COLO829 (cell line): Measurements from ENCODE around the gene SLIT3.

Source experiments
- DNase-seq: peaks from one replicate; pipeline ENCODE4 v3.0.0; 2012; ENCODE audit warnings: low spot score

Gene SLIT3

GRCh38 chr5:168669668-168670378 lies 631.1 kb downstream of the SLIT3 start:
- no peak for DNase-seq

DNA sequence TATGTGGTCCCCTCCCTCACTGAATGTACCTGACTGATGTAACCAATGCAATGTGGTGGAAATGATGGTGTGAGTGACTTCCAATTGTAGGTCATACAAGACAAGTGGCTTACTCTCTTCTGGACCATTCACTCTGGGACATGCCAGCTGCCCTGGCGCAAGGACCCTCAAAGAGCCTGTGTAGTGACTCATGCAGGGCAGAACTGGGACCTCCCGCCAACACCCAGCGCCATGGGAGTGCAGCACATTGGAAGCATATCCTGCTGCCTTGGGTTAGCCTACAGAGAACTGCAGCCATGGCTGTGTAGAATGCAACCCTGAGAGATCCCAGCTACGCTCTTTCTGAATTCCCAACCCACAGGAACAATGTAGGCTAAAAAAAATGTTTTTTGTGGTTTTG lies 631.8 kb downstream of the SLIT3 start:
- DNase-seq: no peak

GRCh38 chr5:168668078-168668477 lies 632.9 kb downstream of the SLIT3 start:
- no peak for DNase-seq

- no peak for DNase-seq
These were observed 633.6 kb downstream of the SLIT3 start for GRCh38 chr5:168667301-168667840.

GRCh38 chr5:168666356-168666755 lies 634.6 kb downstream of the SLIT3 start:
- DNase-seq: no peak

DNA sequence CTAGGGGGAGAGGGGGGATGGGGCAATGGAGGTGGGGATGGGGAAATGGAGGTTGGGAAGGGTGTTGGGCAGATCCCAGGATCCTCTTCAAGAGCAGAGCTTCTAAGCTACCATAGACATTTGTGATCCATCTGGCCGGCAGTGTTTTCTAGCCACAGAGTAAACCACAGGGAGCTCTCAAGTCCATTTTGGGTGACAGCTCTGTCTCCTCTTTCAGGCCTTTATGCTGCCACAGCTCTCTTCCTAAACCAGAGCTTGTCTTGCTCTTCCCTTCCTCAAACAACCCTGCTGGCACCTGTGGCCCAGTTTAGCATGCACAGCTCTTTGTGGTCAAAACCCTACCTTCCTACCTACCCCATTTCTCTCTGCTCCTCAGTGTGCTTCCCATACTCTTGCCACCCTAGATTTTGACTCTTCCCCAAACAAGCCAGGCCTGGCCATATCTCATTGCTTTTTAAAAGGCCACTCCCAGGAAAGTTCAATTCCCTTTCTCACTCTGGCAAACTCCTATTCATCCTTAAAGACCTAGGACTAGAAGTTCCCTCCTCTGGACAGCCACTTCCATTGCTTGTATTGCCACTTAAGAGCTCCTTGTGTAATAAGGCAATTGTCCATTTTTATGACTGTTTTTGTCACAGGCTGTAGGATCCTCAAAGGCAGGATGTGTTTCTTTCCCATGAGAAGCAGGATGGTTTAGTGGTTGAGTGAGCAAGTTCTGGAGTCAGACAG lies 637.5 kb downstream of the SLIT3 start:
- DNase-seq: no peak

- DNase-seq: no peak
These were observed 639.1 kb downstream of the SLIT3 start for GRCh38 chr5:168661593-168662485.

GRCh38 chr5:168660691-168661090 lies 640.2 kb downstream of the SLIT3 start:
- DNase-seq: no peak

DNA sequence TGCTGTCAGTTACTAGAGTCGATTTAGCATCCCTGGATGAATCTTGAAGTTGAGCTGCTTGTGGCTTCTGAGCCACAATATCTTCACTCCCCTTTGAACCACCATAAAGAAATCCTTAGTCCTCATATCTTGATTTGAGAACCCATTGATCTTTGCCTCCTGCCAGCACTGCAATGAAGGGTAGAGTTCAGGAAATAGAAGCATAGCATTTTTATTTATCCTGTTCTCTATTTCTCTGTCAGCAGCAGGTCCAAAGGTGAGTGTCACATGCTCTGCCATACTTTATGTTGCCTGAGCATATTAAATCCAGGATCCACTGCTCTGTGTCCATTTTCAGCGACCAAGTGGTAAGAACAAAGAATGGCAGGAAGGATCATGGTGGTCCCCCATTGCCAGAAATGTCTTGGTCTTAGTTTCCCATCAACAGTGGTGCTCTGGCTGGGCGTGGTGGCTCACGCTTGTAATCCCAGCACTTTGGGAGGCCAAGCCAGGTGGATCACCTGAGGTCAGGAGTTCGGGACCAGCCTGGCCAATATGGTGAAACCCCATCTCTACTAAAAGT lies 641.6 kb downstream of the SLIT3 start:
- DNase-seq: no peak

DNA sequence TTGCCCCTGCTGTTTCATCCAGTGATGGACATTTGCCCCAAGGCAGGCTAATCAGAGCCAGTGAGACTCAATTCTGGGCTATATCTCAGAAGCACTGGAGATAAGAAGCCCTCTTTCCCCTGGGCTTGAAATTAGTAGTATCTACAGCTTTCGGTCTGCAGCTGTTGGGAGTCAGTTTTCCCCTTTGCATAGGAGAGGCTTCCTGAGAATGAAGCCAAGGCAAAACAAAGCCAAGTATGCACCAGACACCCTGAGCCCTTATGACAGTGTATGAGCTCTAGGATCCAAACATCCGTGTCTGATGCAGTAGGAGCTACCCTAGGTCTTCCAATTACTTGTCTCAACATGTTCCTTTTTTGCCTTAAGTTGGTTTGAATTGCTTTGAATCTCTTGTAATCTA lies 642.5 kb downstream of the SLIT3 start:
- no peak for DNase-seq

DNA sequence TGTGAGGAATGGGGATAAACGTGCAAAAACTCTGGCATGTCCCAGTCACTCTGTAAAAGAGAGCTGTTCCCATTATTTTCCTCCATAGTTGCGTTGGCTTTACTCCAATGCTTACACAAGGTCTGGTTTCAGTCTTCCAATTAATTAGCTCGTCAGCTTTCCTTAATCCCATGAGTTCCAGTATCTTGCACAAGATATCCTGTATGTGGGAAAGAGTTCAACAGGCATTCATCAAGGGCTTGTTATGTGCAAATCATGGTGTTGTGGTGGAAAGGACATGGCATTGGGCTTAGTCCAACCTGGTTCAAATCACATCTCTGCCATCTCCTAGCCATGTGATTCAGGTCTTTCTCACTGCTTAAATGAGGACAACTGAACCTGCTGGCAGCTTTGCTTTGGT lies 644.3 kb downstream of the SLIT3 start:
- DNase-seq: peak; percentile 56

- no peak for DNase-seq
These were observed 645.6 kb downstream of the SLIT3 start for GRCh38 chr5:168655316-168655715.

DNA sequence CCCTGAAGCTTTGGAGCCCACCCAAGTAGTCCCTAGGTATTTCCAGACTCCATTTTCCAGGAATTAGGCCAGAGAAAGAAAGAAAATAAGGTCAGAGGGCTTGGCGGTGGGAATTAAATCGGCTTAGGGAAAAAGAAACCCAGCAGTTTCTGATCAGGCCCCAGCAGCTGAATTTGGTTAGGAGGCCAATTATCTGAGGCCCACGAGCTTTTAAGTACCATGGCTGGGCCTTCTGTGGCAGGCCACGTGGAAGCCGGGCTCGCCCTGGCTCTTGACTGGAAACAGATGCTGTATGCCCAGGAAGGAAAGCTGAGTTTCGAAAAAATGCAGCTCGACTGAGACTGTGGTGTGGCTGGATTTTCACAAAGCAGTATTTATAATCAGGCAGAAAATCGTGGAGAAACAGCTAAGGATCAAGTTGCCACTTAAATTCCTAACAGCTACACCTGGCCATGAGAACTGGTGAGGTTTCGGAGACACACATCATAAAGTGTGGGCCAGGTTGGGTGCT lies 646.7 kb downstream of the SLIT3 start:
- no peak for DNase-seq

DNA sequence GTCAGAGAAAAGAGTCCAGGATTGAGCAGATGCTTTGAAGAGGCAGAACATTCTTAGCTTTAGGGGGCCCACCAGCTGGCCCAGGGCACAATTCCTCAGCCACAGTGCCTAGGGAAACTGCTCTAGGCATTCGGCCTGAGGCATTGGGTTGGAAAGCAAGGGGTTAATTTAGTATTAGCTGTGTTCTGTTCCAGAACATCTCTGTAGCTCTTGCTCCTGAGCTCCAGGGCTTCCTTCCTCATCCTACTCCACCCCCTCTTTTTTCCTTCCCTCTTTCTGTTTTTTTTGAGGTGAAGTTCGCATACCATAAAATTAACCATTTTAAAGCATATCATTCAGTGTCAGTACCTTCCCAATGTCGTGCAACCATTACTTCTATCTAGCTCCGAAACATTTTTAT lies 647.3 kb downstream of the SLIT3 start:
- DNase-seq: no peak

DNA sequence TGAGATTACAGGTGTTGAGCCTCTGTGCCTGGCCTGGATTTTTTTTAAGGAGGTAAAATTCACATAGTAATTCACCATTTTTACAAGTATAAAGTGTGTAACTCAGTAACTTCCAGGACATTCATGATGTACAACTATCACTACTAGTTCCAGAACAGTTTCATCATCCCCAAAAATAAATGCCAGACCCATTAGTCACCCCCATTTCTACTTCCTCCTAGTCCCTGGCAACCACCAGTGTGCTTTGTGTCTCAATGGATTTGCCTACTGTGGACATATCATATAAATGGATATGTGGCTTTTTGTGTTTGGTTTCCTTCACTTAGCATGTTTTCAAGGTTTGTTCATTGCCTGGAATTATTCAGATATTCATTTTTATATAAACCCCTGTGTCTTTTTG lies 649.3 kb downstream of the SLIT3 start:
- DNase-seq: no peak

- DNase-seq: no peak
These were observed 651.6 kb downstream of the SLIT3 start for GRCh38 chr5:168649306-168649705.

DNA sequence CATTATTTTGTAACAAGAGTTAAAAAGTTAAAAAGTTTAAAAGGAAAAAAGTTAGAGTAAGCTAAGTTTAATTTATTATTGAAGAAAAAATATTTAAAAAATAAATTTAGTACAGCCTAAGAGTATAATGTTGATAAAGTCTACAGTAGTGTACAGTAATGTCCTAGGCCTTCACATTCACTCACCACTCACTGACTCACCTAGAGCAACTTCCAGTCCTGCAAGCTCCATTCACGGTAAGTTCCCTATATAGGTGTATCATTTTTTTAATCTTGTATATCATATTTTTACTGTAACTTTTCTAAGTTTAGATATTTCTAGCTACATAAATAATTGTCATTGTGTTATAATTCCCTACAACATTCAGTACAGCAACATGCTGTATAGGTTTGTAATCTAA lies 652.4 kb downstream of the SLIT3 start:
- no peak for DNase-seq

- DNase-seq: no peak
These were observed 652.9 kb downstream of the SLIT3 start for GRCh38 chr5:168648016-168648415.

DNA sequence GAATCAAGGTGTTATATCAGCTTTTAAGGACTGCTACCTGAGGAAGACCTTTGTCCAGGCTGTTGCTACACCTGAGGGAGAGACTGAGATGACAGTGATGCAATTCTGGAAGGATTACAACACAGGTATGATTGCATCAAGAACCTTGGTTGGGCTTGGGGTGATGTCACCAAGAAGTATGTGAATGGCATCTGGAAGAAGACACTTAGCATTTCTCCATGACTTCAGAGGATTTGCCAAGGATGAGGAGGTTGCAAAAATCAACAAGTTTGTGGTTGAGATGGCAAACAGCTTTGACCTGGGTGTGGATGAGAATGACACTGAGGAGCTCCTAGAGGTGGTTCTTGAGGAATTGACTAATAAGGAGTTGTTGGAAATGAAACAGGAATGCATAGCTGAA lies 653.9 kb downstream of the SLIT3 start:
- no peak for DNase-seq

- DNase-seq: no peak
These were observed 654.6 kb downstream of the SLIT3 start for GRCh38 chr5:168646335-168646734.

DNA sequence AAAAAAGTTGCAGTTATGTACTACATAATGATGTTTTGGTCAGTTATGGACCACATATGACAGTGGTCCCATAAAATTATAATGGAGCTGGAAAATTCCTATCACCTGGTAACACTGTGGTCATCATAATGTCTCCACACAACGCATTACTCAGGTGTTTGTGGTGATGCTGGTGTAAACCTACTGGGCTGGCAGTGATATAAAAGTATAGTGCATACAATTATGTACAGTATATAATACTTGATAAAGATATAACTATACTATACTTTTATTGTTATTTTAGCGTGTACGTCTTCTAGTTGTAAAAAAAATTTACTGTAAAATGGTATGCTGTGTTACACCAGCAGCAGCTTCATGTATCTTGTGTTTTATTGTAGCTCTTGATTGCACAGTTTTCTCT lies 655.7 kb downstream of the SLIT3 start:
- DNase-seq: no peak

DNA sequence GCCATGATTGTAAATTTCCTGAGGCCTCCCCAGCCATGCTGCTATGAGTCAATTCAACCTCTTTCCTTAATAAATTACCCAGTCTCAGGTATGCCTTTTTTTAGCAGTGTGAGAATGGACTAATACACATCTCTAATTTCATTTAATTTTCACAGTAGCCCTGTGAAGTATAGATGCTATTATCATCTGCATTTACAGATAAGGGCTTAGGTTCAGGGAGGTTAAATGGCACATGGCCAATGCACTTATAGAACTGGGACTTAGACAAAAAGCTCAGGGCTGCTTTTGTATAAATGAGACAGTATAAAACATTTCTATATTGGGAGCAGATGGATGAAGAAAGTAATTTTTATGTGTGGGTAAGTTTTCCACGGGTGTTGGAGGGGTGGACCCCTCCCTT lies 658.9 kb downstream of the SLIT3 start:
- DNase-seq: no peak
